Gastrocnemius medialis (tissue), 4 donors: ENCODE results near the gene PICK1.

Experiments
- POLR2A ChIP-seq, 2 donors: fragments of 450-650 bp; IDR thresholded peaks; one replicate each; pipeline ENCODE4 v1.6.1; 2017; ENCODE audit warnings: antibody characterized with exemption in 2 of 2, mild to moderate bottlenecking in 2 of 2, moderate library complexity in 2 of 2
- TF ChIP-seq, protein P1 (sequence below), 5 experiments: fragments of 450-650 bp in 3 of 5; fragments of 200-600 bp in 2 of 5; sonication (generic) in 2 of 5; IDR thresholded peaks in 4 of 5; conservative IDR thresholded peaks in 1 of 5; 1 replicate in 4 of 5; 2 replicates in 1 of 5; pipeline ENCODE4 v1.5.1; 2016 to 2019; ENCODE audit warnings: antibody characterized with exemption in 5 of 5, mild to moderate bottlenecking in 3 of 5, moderate library complexity in 3 of 5

- TF ChIP-seq, protein P1, sequence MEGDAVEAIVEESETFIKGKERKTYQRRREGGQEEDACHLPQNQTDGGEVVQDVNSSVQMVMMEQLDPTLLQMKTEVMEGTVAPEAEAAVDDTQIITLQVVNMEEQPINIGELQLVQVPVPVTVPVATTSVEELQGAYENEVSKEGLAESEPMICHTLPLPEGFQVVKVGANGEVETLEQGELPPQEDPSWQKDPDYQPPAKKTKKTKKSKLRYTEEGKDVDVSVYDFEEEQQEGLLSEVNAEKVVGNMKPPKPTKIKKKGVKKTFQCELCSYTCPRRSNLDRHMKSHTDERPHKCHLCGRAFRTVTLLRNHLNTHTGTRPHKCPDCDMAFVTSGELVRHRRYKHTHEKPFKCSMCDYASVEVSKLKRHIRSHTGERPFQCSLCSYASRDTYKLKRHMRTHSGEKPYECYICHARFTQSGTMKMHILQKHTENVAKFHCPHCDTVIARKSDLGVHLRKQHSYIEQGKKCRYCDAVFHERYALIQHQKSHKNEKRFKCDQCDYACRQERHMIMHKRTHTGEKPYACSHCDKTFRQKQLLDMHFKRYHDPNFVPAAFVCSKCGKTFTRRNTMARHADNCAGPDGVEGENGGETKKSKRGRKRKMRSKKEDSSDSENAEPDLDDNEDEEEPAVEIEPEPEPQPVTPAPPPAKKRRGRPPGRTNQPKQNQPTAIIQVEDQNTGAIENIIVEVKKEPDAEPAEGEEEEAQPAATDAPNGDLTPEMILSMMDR (IDR thresholded peaks at IDR 0.05 in 4 of 5, conservative IDR thresholded peaks at IDR 0.05 in 1 of 5), result no peak
- no peak for TF ChIP-seq POLR2A (IDR thresholded peaks at IDR 0.05)
These were observed 55.2 kb downstream of the PICK1 start for GRCh38 chr22:38112381-38112780.
